GM23338 (cell line): ENCODE results near the gene RC3H2. TPM values are rescaled to one million over a fixed set of nuclear protein-coding genes. Genes with fewer than 3 reads are reported as not detected.

Experiments
- ATAC-seq: fragments of 200-7000 bp; cut with Tn5 transposase; 3 replicates; pipeline ENCODE4 v1.9.1; 2020
- DNase-seq: peaks from one replicate; pipeline ENCODE4 v3.0.0-alpha.2; 2015; ENCODE audit warnings: low spot score
- H2AFZ ChIP-seq: fragments of 200-600 bp; sonication (generic); 2 replicates; pipeline ENCODE4 v1.8.0; 2016; ENCODE audit warnings: antibody characterized with exemption, mild to moderate bottlenecking, moderate library complexity
- H3F3A ChIP-seq: fragments of 200-600 bp; sonication (generic); replicated peaks from 2 replicates; pipeline ENCODE4 v1.8.0; 2017; ENCODE audit warnings: antibody characterized with exemption, mixed run types, low read depth
- H3K27ac ChIP-seq: fragments of 200-600 bp; sonication (generic); 2 replicates; pipeline ENCODE4 v1.6.1; 2016; ENCODE audit warnings: low read depth
- H3K27me3 ChIP-seq: fragments of 200-600 bp; sonication (generic); 2 replicates; pipeline ENCODE4 v1.8.0; 2016; ENCODE audit warnings: mild to moderate bottlenecking, mixed run types, moderate library complexity; ENCODE audit not compliant: insufficient read depth
- H3K36me3 ChIP-seq: fragments of 200-600 bp; sonication (generic); 2 replicates; pipeline ENCODE4 v1.8.0; 2016; ENCODE audit warnings: mild to moderate bottlenecking; ENCODE audit not compliant: insufficient read depth
- H3K4me1 ChIP-seq: fragments of 200-600 bp; sonication (generic); 2 replicates; pipeline ENCODE4 v1.8.0; 2016; ENCODE audit warnings: mild to moderate bottlenecking, moderate library complexity; ENCODE audit not compliant: insufficient read depth
- H3K4me2 ChIP-seq: fragments of 200-600 bp; sonication (generic); 2 replicates; pipeline ENCODE4 v1.7.1; 2017; ENCODE audit warnings: mixed run types
- H3K4me3 ChIP-seq: fragments of 200-600 bp; sonication (generic); 2 replicates; pipeline ENCODE4 v1.6.1; 2016; ENCODE audit warnings: mixed run types
- H3K79me2 ChIP-seq: fragments of 200-600 bp; sonication (generic); replicated peaks from 2 replicates; pipeline ENCODE4 v1.8.0; 2017; ENCODE audit warnings: mild to moderate bottlenecking; ENCODE audit not compliant: insufficient read depth
- H3K9me2 ChIP-seq: fragments of 200-600 bp; sonication (generic); 2 replicates; pipeline ENCODE4 v1.8.0; 2017; ENCODE audit not compliant: insufficient read depth
- H4K20me1 ChIP-seq: fragments of 200-600 bp; sonication (generic); replicated peaks from 2 replicates; pipeline ENCODE4 v1.8.0; 2017; ENCODE audit warnings: mild to moderate bottlenecking; ENCODE audit not compliant: insufficient read depth
- H3K27ac Mint-ChIP-seq: 2 replicates; pipeline ENCODE4 v1.8.0; 2020; ENCODE audit warnings: inconsistent platforms, mild to moderate bottlenecking, moderate library complexity, mixed read lengths
- H3K27me3 Mint-ChIP-seq: 3 replicates; pipeline ENCODE4 v1.8.0; 2022; ENCODE audit warnings: low read depth, mild to moderate bottlenecking, moderate library complexity, mixed read lengths, inconsistent platforms; ENCODE audit not compliant: insufficient read depth, poor library complexity
- H3K36me3 Mint-ChIP-seq: 3 replicates; pipeline ENCODE4 v1.8.0; 2021; ENCODE audit warnings: low read depth, mild to moderate bottlenecking, inconsistent platforms, moderate library complexity, mixed read lengths
- H3K4me1 Mint-ChIP-seq: 3 replicates; pipeline ENCODE4 v1.8.0; 2020; ENCODE audit warnings: mild to moderate bottlenecking, inconsistent platforms, mixed read lengths
- H3K4me3 Mint-ChIP-seq: 3 replicates; pipeline ENCODE4 v1.8.0; 2021; ENCODE audit warnings: moderate library complexity, mild to moderate bottlenecking, inconsistent platforms, mixed read lengths
- H3K9me3 Mint-ChIP-seq: 3 replicates; pipeline ENCODE4 v1.8.0; 2020; ENCODE audit warnings: moderate library complexity, mild to moderate bottlenecking, inconsistent platforms, mixed read lengths
- EZH2phosphoT487 ChIP-seq: fragments of 200-600 bp; sonication (generic); IDR thresholded peaks from one replicate; pipeline ENCODE4 v1.8.1; 2018; ENCODE audit warnings: antibody characterized with exemption; ENCODE audit not compliant: unreplicated experiment
- JUNB ChIP-seq: IDR thresholded peaks from one replicate; pipeline ENCODE4 v1.6.1; 2016; ENCODE audit warnings: antibody characterized with exemption; ENCODE audit not compliant: unreplicated experiment
- NANOG ChIP-seq: IDR thresholded peaks from 2 replicates; pipeline ENCODE4 v1.6.1; 2016; ENCODE audit warnings: antibody characterized with exemption, borderline replicate concordance
- POLR2AphosphoS5 ChIP-seq: IDR thresholded peaks from 2 replicates; pipeline ENCODE4 v1.6.1; 2016; ENCODE audit warnings: antibody characterized with exemption, low read depth
- STAT1 ChIP-seq: IDR thresholded peaks from one replicate; pipeline ENCODE4 v1.6.1; 2016; ENCODE audit warnings: antibody characterized with exemption; ENCODE audit not compliant: unreplicated experiment
- ZNF114 ChIP-seq: fragments of 250-450 bp; sonication (Bioruptor Pico); IDR thresholded peaks from 2 replicates; pipeline ENCODE4 v1.5.0; 2020; ENCODE audit warnings: mild to moderate bottlenecking, moderate library complexity
- ZNF331 ChIP-seq: fragments of 250-450 bp; sonication (Bioruptor Pico); IDR thresholded peaks from 2 replicates; pipeline ENCODE4 v1.5.0; 2020; ENCODE audit warnings: low read depth, mild to moderate bottlenecking, moderate library complexity
- ZNF462 ChIP-seq: fragments of 250-450 bp; sonication (Bioruptor Pico); IDR thresholded peaks from 2 replicates; pipeline ENCODE4 v1.5.0; 2020; ENCODE audit warnings: mild to moderate bottlenecking, moderate library complexity
- polyA plus RNA-seq: library from polyadenylated mRNA; unstranded; fragments of >200 nt; fragmentation: Nextera tagmentation; extraction: Ambion mirVana; gene quantifications from 2 replicates; pipeline ENCODE4 v1.2.1, GENCODE V29; 2016
- total RNA-seq: library from RNA; depleted of rRNA; stranded (reverse); fragments of >200 nt; shearing (Covaris generic); gene quantifications from 2 replicates; pipeline ENCODE4 v1.2.3, GENCODE V29; 2014
- TF ChIP-seq, protein P1 (sequence below): IDR thresholded peaks from 2 replicates; pipeline ENCODE4 v1.6.1; 2016; ENCODE audit warnings: antibody characterized with exemption

Gene RC3H2
- total and polyA plus RNA-seq, 2 experiments from 2014 or later, result 24.9 to 37.5 TPM

DNA sequence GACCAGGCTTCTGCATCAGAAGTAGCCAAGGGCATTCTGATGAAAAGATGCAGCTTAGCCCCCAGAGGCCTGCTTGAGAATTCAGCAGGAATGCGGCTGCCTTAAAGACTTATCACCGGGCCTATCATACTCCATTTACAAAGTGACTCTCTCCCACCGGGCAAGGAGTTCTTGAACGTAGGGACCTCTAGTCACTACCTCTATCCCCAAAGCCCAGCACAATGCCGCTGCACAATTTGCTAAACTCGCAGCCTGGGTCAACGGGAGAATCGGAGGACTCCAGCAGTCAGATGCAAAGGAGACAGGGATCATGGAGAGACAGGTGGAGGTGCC, 77.4 kb downstream of the RC3H2 start (continued):
- no peak for TF ChIP-seq ZNF462 (CRISPR knock-in tag)
- no peak for TF ChIP-seq EZH2phosphoT487
- TF ChIP-seq POLR2AphosphoS5, result no peak
- TF ChIP-seq NANOG, result no peak
- TF ChIP-seq ZNF114 (CRISPR knock-in tag), result no peak

DNA sequence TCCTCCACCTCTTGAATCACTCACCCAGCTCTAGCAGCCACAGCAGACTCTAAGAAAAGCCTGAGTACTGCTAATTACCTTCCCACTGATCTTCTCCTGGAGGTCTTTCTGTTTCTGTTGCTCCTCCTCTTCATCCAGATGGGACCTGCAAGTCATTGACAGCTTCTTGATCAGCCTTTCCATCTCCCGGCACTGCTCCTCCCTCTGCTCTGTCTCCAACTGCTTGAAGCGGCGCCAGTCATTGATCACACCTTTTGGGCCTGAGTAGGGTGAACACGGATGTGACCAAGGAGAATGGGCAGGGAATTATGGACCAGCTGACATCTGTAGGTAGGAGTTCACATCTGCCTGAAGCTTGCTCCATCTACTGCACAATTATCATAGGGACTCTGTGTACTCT, 82.2 kb downstream of the RC3H2 start:
- Histone ChIP-seq H3K79me2 (peaks cover 48% of the 10 kb centered on the region), H4K20me1 (peaks cover 28% of the 10 kb centered on the region), H3K4me3 (no peak overlapping the region), H3K36me3 (peaks cover 29% of the 10 kb centered on the region), H3K4me1 (0 out of 2 replicates have a peak, but pooled peaks cover 3% of the 10 kb centered on the region), H3K4me2 (no peak overlapping the region), H2AFZ (no peak overlapping the region), H3K27me3 (no peaks in the 10 kb centered on the region), H3F3A (peaks cover 4% of the 10 kb centered on the region; the same call in 1 of the 2 replicates), H3K27ac (no peak overlapping the region), H3K9me2 (no peaks in the 10 kb centered on the region)
- no peak for DNase-seq
- Mint-ChIP-seq H3K27ac (no peak overlapping the region), H3K9me3 (no peaks in the 10 kb centered on the region), H3K36me3 (peaks cover 47% of the 10 kb centered on the region), H3K4me3 (no peak overlapping the region), H3K27me3 (peaks cover 6% of the 10 kb centered on the region), H3K4me1 (peaks cover 8% of the 10 kb centered on the region)
- no peak for ATAC-seq
- no peak for TF ChIP-seq JUNB
- TF ChIP-seq, protein P1, sequence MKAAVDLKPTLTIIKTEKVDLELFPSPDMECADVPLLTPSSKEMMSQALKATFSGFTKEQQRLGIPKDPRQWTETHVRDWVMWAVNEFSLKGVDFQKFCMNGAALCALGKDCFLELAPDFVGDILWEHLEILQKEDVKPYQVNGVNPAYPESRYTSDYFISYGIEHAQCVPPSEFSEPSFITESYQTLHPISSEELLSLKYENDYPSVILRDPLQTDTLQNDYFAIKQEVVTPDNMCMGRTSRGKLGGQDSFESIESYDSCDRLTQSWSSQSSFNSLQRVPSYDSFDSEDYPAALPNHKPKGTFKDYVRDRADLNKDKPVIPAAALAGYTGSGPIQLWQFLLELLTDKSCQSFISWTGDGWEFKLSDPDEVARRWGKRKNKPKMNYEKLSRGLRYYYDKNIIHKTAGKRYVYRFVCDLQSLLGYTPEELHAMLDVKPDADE, result no peak
- TF ChIP-seq POLR2AphosphoS5, result no peak
- TF ChIP-seq ZNF462 (CRISPR knock-in tag), result no peak
- TF ChIP-seq STAT1, result no peak
- TF ChIP-seq ZNF331 (CRISPR knock-in tag), result no peak
